Superior temporal gyrus (tissue), 1 donor: ENCODE results near the gene SH3YL1.

ENCODE experiments used
- DNase-seq: peaks from one replicate; pipeline ENCODE4 v3.0.0-alpha.2; 2016; ENCODE audit errors: extremely low spot score

Gene SH3YL1

DNA sequence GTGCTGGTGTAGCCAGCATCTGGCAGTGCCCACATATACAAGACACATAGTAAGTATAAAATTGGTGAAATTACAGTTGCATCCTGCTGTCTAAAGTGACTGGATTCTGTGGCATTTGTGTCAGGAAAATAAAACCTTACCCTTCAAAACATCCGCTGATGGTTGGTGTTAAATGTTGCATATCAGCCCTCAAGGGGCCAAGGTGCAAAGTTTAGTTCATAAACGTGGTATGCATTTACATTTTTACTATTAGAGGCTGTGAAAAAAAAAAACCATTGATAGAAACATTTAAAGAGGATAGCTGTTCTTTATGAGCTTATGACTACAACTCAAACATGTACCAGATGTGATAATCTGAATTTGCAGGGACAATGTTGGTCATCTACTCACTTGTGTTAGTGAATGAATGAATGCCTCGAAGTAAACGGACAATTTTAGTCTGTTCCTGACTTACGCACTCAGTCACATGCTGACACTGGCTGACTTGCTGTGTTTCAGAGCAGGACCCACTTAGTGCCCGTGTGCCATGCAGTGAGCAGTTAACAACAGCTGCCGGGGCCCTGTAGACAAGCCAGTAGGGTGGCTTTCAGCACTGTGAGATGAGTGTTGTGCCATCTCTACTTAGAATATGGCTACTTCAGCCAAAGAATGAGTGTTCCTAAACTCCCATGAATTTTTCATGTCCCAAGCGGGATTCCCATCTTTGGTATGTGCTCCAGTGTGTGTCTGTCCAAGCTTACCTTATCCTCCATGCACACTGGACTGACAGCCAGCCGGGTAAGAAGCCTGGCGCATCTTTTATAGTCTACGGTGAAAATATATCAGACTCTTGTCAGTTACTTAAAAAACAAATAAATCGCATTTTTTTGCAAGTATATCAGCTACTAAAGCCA, 18.8 kb upstream of the SH3YL1 start:
- no peak for DNase-seq

DNA sequence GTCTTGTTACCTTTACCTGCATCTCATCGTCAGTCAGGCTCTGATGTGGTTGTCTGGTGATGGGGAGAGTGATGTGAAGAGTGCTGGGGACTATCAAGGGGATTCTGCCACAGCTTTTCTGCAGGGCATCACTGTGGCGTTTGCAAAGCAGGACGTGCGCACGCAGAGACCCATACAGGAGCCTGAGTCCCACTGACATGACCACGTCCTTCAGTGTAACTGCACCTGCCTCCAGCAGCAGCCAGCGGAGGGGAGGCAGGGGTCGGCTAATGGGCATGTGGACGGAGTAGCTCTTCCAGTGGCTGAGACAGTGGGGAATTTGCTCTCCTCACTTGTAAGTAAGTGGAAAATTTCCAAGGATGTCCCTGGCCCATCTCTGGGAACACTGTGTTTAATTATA, 17.5 kb upstream of the SH3YL1 start:
- no peak for DNase-seq

DNA sequence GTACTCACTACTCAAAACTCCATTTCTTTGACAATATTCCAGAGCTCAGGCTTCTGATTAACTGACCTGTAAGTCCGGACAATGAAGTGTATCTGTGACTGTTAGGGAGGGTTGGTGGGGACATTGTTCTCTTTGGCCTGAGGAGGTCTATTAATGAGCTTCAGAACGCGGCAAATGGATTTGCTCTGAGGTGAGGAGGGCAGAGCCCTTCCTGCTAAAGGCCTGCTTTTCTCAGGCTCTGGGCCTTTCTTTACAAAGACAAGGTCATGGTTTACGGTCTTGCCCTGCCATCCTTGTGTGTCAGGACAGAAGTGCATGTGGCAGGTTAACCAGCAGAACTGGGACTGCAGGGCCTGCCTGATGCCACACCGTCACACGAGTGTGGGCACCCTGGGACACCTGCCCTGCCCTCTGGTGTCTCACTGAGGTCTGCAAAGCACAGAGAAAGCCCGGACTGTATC, 16.8 kb upstream of the SH3YL1 start:
- DNase-seq: no peak

DNA sequence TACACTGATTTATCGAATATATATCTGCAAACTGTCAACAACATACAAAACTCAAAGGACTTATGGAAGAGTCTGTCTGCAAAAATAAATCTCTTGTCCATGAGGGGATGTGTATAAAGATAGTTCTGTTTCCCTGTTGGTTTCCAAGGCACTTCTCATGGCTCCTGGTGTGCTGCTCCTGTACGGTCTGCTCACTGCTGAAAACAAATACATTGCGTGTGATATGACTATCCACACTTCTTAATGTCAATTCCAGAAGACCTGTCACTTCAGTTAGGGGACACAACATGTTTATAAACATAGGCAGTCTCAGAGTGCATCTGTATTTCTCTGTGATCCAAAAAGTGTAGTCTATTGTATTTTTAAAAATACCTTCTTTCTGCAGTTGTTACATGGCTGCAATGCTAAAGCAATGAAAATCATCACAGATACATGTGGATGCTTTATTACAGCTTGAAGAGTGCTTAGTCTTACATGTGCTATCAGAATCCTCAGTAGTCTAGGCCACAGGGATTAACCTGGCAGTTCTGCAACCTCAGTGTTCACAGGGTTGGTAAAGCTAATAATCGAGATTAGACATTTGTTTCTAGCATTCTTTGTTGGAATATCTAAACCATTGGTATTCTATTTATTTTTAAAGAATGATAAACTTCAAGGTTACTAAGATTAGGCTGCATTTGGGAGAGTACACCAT, 16.3 kb upstream of the SH3YL1 start:
- DNase-seq: no peak

DNA sequence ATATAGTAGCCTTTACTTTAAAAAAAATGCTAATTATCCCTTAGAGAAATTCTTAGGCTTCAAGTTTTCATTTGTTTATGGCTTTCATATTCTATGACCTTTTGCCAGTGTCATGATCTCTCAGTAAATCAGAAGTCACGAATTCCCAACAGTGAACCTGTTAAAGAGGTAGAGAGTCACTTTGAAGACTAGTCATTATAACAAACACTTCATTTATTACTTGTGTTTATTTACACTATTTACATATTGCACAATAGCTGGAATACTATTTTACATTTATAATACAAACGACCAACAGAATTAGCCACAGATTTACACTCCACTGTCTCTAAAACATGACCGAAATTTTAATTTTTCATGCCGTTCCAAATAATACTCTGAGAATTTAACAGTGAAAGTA, 15.5 kb upstream of the SH3YL1 start:
- no peak for DNase-seq

DNA sequence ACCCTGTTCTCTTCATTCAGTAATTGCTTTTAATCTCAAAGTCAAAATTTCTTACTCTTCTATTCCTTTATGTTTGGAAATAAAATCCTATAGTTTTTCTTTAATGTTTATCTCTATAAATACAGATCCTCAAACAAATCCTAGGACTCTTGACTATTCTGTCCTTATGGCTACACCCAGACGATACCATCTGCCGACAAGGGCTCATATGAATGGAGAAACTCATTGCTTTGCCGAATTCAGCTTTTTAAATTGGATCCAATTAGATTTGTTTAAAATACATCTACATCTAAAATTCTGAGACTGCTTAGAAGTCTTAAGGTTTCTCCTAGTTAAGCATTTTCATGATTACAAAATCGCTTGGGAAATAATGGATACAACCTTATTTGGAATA, 15.1 kb upstream of the SH3YL1 start:
- no peak for DNase-seq

DNA sequence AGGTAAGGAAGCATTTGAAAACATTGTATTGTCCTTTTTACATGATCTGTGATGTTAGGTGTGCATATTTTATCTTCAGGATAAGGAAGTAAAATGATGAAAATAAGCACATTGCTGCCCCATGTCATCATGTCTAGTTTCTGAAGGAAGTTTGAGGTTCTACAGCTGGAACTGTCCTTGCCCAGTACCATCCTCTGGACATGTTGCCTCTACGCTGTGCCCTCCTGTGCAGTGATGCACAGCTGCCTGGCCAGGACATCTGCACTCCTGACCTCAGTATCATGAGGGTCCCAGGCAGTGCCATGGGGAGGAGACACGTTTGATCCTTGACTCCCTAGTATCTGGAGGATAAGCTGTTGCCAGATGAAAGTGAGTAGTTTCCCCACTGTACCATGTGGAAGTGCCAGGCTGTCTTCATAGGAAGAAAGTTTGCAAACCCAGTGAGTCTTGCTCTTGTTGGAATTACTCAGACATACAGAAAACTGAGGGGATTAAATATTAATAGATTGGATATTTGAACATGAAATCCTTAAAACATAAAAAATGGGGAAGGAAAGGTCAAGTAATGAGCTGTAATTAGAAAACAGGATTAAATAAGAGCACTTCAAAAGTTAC, 14.6 kb upstream of the SH3YL1 start:
- no peak for DNase-seq

DNA sequence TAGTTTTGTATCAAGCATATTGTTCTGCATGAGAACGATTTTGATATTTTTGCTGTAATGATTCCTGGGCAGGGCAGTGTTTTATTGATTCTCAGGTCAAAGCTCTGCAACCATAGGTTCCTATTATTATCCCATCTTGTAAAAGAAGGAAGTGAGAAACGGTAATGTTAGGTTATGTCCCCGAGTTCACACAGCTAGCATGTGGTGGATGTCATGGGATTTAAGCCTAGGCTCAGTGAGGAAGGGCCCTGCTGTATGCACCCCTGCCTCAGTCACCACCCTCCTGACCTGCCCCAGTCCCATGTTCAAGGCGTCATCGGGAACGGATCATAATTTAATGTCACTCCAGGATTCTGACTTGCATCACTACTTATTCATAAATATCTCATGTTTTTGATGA, 11.6 kb upstream of the SH3YL1 start:
- no peak for DNase-seq

DNA sequence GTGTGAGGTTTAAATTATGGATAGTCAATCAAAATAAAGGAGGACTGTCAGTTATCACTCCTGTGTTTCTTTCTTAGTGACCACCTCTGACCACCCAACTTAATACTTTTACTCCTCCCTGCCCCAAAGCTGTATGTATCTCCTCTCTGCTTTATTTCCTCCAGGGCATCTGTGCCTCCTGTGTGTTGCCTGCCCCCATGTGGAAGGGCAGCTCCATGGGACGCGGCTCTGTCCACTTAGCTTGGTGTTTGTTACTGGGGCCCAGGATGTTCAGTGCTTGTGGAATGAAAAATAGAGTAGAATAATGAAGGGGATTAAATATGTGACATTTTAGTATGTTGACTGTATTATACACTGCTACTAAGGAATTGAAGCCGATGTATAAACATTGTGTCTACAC, 10.7 kb upstream of the SH3YL1 start:
- no peak for DNase-seq

DNA sequence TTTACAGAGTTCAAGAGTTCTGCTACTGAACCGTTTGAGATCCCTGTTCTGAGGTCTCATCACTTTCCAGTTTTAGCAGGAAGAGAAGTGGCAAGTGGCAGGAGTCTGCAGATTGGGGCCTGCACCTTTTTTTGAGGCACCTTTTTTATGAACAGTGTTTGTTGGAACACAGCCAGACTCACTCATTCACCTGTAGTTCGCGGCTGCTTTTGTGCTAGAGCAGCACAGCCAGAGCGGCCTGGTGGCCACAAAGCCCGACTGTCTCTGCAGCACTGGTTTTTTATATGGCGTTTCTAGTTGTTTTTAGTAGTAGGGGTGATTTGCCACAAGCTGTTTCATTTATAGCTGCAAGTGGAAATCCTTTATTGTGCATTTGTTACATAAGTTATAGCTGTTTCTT, 9.5 kb upstream of the SH3YL1 start:
- no peak for DNase-seq

DNA sequence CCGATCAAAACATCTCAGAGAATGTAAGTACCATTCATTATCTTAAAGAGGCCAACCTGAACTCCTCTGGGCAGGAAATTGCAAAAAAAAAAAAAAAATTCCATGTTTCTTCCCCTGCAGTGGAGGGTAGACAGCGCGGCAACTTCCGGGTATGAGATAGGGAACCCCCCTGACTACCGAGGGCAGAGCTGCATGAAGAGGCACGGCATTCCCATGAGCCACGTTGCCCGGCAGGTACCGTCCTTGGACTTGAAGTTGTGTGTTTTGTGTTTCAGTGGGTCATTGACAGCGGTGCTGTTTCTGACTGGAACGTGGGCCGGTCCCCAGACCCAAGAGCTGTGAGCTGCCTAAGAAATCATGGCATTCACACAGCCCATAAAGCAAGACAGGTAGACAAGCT, 8.1 kb upstream of the SH3YL1 start:
- no peak for DNase-seq

DNA sequence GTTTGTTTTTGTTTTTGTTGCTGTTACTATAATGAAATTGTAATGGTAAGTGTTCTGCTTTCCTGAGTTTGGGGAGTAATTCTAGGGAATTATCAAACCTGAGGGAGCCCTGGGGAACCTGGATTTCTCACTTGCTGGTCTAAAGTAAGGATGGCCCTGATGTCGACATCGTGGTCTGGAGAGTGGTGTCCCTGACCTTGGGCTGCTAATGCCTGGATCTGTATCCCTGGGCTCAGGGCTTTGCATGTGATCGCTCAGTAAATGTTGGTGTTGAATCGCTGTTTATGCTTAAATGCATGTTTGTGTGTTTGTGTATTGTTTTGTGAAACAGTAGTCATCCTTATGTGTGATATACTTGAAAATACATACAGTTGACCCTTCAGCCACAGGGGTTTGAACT, 7.0 kb upstream of the SH3YL1 start:
- DNase-seq: no peak

DNA sequence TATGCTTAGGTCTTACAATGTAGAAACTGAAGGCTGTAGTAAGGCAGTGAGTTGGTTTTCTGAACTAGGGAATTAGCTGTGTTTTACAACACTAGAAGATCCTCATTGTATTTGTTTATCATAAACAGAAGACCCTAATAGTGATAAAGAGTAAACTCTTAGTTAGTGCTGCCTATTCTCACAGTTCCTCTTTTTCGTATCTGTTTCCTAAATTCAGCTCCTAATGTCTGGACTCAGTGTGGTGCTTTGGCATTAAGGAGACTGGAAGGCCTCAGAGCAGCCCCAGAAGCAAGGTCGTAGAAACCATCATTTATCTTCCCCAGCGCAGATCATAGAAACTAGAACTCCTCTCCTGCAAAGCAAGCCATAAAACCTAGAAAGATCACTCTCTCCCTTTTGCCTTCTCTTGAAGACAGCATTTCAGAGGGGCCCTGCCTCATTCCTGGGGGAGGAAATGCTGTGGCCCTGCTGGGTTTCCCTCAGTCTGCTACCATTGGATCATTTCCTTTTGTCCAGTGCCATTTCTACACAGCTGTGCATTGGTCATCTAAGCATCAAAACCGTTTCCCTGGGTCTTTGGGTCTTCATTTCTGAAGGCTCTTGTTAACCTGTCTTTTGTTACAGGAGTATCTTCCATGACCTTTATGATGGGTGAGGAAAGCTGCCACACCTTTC, 5.7 kb upstream of the SH3YL1 start:
- DNase-seq: no peak

DNA sequence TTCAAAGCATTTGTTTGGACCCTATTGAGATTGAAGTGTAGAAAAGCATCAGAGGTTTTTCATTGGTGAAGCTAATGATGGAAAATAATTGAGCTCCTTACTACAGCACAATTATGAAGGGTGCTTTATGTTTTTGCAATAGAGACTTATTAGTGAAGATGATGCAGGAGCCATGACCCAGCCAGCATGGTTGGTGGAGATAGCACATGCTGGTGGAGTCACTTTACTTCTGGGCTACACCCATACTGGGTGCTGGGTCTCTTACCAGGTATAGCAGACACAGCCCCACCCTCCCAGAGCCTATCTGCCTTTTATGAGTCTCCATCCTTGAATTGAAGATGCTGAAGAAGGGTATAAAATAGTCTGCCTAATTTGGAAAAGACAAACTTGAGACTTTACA, 4.5 kb upstream of the SH3YL1 start:
- no peak for DNase-seq

DNA sequence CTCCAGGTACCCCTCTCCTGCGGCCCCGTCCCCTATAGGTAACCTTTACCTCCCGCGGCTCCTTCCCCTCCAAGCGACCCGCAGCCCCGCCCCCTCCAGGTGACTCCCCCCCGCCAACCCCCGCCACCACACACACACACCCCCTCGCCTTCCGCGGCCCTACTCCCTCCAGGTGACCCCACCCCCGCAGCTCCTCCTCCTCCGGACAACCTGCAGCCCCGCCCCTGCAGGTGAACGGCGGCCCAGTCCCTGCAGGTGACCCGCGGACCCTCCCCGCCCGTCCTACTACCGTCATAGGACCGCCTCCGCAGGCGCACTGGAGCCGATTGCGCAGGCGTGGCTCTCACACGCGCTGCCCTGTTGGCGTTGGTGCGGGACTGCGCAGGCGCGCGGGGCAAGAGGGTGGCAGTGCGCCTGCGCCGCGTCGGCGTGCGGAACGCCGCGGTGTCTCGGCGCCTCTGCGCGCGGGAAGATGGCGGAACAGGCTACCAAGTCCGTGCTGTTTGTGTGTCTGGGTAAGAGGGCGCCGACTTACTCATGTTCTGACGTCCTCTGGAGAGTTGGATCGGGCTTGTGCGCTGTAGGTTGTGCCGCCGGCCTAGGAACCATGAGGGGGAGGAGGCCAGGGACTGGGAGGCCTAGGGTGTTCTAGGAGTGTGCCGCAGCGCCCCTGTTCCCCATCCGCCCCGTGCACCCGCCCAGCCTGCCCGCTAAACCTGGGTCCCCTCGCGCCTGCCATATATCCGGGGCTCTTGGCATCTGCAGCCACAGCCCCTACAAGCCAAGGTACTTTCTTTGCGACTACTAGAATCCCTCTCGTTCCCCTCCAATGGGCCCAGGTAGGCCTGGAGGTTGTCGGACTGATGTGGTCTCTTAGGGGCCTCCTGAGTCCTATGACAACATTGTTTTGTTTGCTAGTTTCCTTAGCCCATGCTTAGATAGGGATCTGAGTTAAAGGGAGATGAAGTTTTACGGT, 949 bp upstream of the SH3YL1 start, which contains the start of gene ACP1:
ACP1 (plus strand) TSS at position 455 of the 976 bp plus-strand sequence; CDS start at position 473, 18 bp downstream.
- DNase-seq: peak; percentile 94

DNA sequence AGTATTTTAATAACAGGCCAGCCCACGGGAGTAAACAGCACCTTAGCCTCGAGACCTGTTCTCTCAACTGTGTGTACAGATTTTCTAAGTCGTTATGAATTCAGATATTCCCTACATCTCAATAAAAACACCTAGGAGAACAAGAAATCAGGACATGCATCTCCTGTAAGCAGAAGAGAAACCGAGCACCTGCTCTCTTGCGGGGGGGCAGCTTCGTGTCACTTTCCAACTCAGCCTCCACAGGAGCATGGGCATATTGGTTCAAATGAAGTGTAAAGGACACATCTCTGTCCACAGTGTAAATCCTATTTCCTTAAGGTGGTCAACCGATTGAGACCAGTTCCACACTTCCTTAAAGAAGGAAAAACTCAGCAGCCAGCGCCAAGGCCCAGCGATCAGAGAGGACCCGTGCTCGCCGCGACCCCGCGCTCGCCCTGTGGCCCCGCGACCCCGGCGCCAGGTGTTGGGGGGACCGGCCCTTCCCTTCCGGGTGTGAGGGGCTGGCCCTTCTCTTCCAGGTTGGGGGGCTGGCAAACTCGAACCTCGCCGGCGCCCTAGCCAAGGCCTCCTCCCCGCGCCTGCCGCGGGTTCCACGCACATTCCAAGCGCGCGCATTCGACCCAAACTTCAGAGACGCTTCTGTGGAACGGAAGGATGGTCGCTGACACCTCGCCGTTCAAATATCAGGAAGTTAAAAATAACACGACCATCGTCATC, 652 bp downstream of the SH3YL1 start:
- DNase-seq: no peak

DNA sequence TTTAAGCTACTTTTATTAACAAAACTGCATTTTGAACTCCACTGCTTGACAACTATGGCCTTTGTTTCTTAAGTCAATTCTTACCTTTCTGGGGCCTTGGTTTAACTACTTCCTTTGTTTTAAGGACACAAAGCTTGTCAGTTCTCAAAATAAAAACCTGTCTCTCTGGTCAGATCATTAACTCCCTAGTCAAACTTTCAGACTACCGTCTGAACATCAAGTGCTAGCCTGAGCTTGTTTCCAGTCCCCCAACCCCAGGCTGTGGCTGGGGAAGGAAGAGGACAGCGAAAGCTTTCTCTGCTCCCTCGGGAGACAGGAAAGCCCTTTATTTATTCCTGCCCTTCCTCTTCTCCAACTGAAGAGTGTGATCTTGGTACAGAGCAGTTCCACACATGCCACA, 1.7 kb downstream of the SH3YL1 start:
- no peak for DNase-seq

DNA sequence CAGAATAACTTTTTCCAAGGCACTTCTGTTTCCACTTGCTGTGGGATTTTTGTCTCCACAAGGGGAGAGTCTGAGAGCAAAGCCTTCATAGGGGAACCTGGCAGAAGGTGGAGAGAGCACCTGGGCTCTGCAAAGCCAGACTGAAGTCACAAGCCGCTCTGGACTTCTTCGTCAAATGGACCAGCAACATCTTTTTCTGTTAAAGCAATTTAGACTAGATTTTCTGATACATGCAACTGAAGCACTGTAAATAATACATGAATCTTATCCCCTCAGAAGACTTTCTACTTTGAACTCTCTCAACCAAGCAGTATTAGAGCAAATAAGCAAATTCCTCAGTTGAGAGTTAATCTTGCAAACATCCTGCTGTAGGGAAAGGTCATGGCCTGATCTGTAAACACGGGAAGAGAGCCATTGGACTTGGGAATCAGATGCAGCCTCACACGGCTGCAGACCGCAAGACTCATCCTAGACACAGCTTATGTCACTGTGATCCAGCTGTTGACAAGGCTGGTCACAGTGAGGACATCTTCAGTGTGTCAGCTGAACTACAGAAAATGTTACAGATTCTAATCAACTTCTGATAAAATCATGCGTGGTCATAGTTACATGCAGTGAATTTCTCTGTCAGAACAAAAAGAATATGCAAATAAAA, 3.2 kb downstream of the SH3YL1 start:
- peak; percentile 39 for DNase-seq

DNA sequence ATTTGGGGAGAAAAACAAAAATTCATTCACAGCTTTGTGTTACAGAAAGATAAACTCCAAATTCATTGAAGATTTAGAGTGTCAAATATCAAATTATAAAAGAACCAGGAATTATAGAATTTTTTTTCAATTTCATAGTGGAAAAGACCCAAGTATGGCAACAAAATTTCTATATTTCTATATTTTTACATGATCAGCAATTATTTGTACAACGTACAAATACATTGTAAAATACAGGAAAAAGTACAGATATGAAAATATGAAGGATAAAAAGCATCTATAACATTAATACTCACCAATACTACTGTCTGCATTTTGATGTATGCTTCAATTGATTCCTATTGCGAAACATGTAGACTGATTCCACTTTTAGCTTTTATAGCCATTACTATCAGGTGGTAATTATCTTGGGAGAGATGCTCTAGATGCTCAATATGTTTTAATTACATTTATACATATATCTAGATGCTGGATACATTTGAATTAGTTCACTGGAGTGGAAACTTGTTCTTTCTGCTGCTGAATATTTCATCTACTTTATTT, 4.0 kb downstream of the SH3YL1 start:
- no peak for DNase-seq
